ENCODE measurements around the gene DYRK1B.

DYRK1B gene

DNA sequence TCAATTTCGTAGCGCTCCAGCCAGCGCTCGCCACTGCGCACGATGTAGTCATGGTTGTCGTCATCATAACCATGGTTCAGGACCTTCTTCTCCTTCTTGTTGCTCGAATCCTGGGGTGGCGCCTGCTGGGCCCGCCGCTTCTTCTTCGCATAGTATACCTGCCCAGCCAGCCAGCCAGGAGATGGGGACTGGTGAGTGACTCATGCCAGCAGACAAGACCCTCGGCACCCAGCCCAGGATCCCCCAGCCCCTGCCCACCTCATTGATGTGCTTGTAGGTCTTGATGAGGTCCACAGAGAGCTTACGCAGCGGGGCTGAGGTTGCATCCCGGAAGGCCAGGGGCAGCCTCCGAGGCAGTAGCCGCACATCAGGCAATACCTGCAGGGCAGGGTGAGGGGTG lies 3.6 kb downstream of the DYRK1B start:
- H3K79me2 ChIP-seq: peaks cover 22% of the 10 kb centered on the region
- no peak overlapping the region for H3K9ac ChIP-seq
- H3K27me3 ChIP-seq (ENCODE audit: control insufficient read depth, insufficient read depth, low read length): no peaks in the 10 kb centered on the region
- H2AFZ ChIP-seq: no peak overlapping the region
- H3K4me1 ChIP-seq: peaks cover 11% of the 10 kb centered on the region
- no peak overlapping the region for H3K4me3 ChIP-seq (ENCODE audit: low read depth, low read length)
- no peaks in the 10 kb centered on the region for H3K9me3 ChIP-seq (ENCODE audit: control insufficient read depth, low read length)
- no peaks in the 10 kb centered on the region for H3K36me3 ChIP-seq (ENCODE audit: control insufficient read depth, insufficient read depth, low read length)
- no peak for TF ChIP-seq CTCF (IDR thresholded peaks at IDR 0.05)
- no peak overlapping the region for H3K27ac ChIP-seq
- no peak overlapping the region for H3K4me2 ChIP-seq (ENCODE audit: low read length)

- no peak for TF ChIP-seq CTCF (IDR thresholded peaks at IDR 0.05)
- Histone ChIP-seq H3K36me3 (ENCODE audit: control insufficient read depth, insufficient read depth, low read length) (no peaks in the 10 kb centered on the region), H3K27ac (no peak overlapping the region), H3K9ac (no peak overlapping the region), H2AFZ (no peak overlapping the region), H3K4me1 (peaks cover 11% of the 10 kb centered on the region), H3K79me2 (peaks cover 22% of the 10 kb centered on the region), H3K4me3 (ENCODE audit: low read depth, low read length) (no peak overlapping the region), H3K27me3 (ENCODE audit: control insufficient read depth, insufficient read depth, low read length) (no peaks in the 10 kb centered on the region), H3K4me2 (ENCODE audit: low read length) (no peak overlapping the region), H3K9me3 (ENCODE audit: control insufficient read depth, low read length) (no peaks in the 10 kb centered on the region)
Observed at GRCh38 chr19:39829702-39830275, 4.2 kb downstream of the DYRK1B start.

GRCh38 chr19:39828654-39829032 lies 5.3 kb downstream of the DYRK1B start:
- Histone ChIP-seq H3K27ac (no peak overlapping the region), H3K9me3 (ENCODE audit: control insufficient read depth, low read length) (no peaks in the 10 kb centered on the region), H3K79me2 (peaks cover 25% of the 10 kb centered on the region), H3K9ac (no peak overlapping the region), H3K4me2 (ENCODE audit: low read length) (no peak overlapping the region), H3K27me3 (ENCODE audit: control insufficient read depth, insufficient read depth, low read length) (no peaks in the 10 kb centered on the region), H2AFZ (no peak overlapping the region), H3K4me3 (ENCODE audit: low read depth, low read length) (no peak overlapping the region), H3K36me3 (ENCODE audit: control insufficient read depth, insufficient read depth, low read length) (no peaks in the 10 kb centered on the region), H3K4me1 (peaks cover 11% of the 10 kb centered on the region)
- no peak for TF ChIP-seq CTCF (IDR thresholded peaks at IDR 0.05)

- Histone ChIP-seq H3K4me2 (ENCODE audit: low read length) (no peak overlapping the region), H2AFZ (no peak overlapping the region), H3K36me3 (ENCODE audit: control insufficient read depth, insufficient read depth, low read length) (no peaks in the 10 kb centered on the region), H3K9me3 (ENCODE audit: control insufficient read depth, low read length) (no peaks in the 10 kb centered on the region), H3K4me1 (peaks cover 11% of the 10 kb centered on the region), H3K4me3 (ENCODE audit: low read depth, low read length) (no peak overlapping the region), H3K27me3 (ENCODE audit: control insufficient read depth, insufficient read depth, low read length) (no peaks in the 10 kb centered on the region), H3K9ac (no peak overlapping the region), H3K79me2 (peaks cover 23% of the 10 kb centered on the region), H3K27ac (no peak overlapping the region)
- no peak for TF ChIP-seq CTCF (IDR thresholded peaks at IDR 0.05)
Observed at GRCh38 chr19:39828015-39828653, 5.8 kb downstream of the DYRK1B start.

GRCh38 chr19:39827216-39827615 lies 6.7 kb downstream of the DYRK1B start:
- no peak overlapping the region for H3K4me2 ChIP-seq (ENCODE audit: low read length)
- H3K4me3 ChIP-seq (ENCODE audit: low read depth, low read length): no peak overlapping the region
- peaks cover 13% of the 10 kb centered on the region for H3K79me2 ChIP-seq
- H3K36me3 ChIP-seq (ENCODE audit: control insufficient read depth, insufficient read depth, low read length): no peaks in the 10 kb centered on the region
- H3K9me3 ChIP-seq (ENCODE audit: control insufficient read depth, low read length): no peaks in the 10 kb centered on the region
- TF ChIP-seq CTCF (IDR thresholded peaks at IDR 0.05): no peak
- peaks cover 6% of the 10 kb centered on the region for H3K4me1 ChIP-seq
- no peak overlapping the region for H2AFZ ChIP-seq
- H3K27ac ChIP-seq: no peak overlapping the region
- no peak overlapping the region for H3K9ac ChIP-seq
- no peaks in the 10 kb centered on the region for H3K27me3 ChIP-seq (ENCODE audit: control insufficient read depth, insufficient read depth, low read length)

All from parathyroid adenoma (tissue), 2 donors.